GM12873 (cell line): ENCODE measurements around the gene ADGRG6.

ENCODE experiments used
- TF ChIP-seq, protein P1 (sequence below): IDR thresholded peaks from 2 replicates; pipeline ENCODE4 v1.5.1; 2012; ENCODE audit warnings: low read depth, mild to moderate bottlenecking, moderate library complexity, low read length, control low read depth; ENCODE audit not compliant: insufficient read depth; ENCODE audit errors: missing control alignments

Gene ADGRG6

DNA sequence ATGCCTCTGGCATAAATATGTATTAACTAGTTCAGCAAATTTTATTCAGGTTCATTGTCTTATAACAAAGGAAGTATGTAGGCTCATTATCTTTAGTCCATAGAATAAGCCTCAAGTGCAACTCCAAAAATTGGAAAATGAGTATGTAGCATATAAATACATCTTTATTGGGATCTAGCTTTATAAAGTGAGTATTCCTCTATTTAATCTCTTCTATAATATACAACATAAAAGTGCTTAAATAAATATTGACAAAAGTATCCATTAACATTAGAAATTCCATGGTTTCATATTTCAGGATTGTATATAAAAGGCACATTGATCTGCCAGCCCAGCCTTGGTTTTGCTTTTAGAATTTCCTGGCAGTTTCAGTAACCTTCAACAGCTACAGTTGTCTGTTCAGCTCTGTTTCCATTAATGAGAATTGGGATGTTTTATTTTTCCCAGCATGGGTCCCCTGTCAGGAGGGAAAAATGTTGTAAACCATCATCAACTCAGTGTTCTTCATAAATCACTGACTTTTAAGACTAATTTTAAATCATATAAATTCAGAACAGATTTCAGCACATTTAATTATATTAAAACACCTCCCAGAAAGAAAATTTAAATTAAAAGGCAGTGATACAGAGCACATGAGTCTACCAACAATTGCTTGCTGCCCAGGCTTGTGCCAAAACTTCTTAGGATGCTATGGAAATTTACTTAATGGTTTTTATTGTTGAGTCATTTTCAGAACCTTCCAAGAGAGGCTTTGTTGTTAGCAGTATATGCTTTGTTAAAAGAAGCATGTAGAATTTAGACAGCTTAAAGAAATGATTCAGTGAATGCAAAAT, 119.7 kb downstream of the ADGRG6 start:
- TF ChIP-seq, protein P1, sequence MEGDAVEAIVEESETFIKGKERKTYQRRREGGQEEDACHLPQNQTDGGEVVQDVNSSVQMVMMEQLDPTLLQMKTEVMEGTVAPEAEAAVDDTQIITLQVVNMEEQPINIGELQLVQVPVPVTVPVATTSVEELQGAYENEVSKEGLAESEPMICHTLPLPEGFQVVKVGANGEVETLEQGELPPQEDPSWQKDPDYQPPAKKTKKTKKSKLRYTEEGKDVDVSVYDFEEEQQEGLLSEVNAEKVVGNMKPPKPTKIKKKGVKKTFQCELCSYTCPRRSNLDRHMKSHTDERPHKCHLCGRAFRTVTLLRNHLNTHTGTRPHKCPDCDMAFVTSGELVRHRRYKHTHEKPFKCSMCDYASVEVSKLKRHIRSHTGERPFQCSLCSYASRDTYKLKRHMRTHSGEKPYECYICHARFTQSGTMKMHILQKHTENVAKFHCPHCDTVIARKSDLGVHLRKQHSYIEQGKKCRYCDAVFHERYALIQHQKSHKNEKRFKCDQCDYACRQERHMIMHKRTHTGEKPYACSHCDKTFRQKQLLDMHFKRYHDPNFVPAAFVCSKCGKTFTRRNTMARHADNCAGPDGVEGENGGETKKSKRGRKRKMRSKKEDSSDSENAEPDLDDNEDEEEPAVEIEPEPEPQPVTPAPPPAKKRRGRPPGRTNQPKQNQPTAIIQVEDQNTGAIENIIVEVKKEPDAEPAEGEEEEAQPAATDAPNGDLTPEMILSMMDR: no peak

DNA sequence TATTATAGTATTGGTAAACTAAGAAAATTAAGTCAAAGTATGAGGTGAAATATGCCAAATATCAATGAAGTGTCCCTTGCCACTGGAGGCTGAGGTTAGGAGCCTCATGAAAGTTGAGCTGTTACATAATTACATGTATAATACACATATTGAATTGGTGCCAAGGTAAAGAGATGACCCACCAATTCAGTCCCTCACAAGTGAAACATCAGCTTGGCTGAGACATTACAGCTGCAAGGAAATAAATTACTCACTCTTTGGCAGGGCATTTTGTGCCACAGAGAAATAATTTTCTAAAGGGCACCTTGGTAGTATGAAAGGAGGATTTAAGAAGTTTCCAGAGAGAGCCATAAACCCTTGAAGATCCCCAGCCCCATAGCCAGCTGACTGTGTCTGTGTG, 127.4 kb downstream of the ADGRG6 start:
- TF ChIP-seq, protein P1: no peak

DNA sequence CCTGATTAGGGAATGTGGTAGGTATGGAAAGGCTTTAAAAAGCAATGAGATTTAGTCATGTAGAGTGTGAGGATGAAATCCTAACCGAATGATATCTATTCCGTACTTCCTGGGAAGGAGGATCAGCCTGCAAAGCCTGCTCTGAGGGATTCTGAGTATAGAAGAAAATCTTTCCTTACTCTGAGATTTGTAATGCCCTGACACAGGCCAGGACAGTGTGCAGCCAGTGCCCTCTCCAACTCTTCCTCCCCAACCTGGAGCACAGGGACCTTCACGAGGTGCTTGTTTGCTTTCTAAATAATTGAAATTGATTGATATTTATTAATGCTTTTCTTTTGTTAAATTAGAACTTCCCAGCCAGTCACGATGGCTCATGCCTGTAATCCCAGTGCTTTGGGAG, 131.6 kb downstream of the ADGRG6 start:
- TF ChIP-seq, protein P1: no peak

DNA sequence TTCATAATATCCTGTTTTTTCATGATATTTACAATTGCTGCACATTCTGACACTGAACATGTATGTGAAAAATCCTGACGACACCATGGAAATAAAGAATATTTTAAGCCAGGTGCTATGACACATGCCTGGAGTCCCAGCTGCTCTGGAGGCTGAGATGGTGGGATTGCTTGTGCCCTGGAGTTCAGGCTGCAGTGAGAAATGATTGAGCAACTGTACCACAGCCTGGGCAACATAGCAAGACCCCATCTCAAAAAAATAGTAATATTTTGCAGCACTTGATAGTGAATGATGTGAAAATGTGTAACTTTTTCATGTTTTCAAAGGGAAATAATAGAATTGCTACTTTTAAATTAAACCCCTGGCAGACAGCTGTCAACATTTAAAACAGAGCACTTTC, 137.1 kb downstream of the ADGRG6 start:
- TF ChIP-seq, protein P1: no peak

DNA sequence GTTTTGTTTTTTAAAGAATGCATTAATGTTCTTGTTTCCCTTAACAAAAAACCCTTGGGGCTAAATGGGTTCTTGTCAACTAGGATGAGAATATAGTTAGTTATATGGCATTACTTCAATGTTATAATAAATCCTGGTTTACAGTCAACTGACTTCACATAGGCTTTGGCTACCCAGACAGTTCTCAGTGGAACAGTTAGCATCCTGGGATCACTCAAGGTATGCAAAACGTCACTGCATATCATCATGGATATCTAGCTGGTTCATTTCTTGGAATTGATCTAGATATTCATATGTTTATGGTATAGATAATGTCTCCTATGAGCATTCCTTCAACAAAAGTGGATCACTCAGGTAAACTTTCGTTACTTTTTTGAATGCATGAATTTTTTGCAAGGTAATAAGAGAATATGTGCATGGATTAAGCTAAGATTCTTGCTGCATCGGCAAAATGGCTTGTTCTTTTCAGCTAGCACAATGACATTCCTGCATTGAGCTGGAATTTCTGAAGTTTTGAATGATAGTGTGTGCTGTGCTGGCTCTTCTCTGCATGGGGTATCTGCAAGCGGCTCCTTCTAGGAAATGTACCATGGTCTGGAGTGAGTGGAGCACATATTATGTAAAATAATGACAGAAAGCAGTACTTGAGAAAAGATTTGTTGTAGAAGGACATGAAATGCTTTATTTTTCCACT, 138.9 kb downstream of the ADGRG6 start:
- TF ChIP-seq, protein P1: no peak

DNA sequence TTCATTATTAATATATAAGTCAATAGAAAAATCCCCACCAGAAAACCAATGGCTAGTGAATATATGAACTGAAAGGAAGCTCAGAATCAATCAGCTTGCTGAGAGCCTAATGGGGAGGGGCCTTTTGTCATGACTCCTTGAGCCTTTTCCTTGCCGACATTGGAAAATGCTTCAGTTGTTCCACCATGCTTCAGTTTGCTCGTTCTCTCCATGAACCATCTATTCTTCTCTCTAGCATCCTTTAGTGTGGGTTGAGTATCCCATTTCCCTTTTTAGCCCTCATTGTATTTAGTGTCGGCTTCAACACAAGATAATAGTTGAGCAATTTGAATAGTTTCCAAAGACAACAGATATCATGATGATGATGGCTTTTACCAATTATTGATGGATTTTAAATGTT, 139.9 kb downstream of the ADGRG6 start:
- TF ChIP-seq, protein P1: no peak

DNA sequence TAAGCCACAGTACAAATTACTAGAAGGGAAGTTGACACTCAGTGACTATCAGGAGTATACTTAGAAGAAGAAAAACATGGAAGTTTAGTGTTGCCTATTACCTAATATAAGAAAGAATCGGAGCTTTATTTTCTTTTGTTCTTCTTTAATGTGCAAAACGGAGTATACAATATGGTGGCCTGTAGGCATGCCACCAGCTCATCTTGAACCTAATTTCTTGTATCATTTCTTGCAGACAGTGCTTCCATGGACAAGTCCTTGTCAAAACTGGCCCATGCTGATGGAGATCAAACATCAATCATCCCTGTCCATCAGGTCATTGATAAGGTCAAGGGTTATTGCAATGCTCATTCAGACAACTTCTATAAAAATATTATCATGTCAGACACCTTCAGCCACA, 141.3 kb downstream of the ADGRG6 start:
- TF ChIP-seq, protein P1: no peak
